Mesenchymal stem cell (in vitro differentiated cells and primary cell): ENCODE results near the gene DCAKD.
"Not testable (repeated sequence)": the region's sequence is repeated elsewhere in the genome, so short reads cannot be mapped to it uniquely, and the experiment has no call there.

Experiments
- DNase-seq: peaks from one replicate; pipeline ENCODE4 v3.0.0-alpha.2; 2013
- H2AFZ ChIP-seq: one replicate; pipeline ENCODE4 v1.6.1; 2013; ENCODE audit warnings: low read depth, mild to moderate bottlenecking, control low read depth, inconsistent platforms, low read length, moderate library complexity
- H2AK5ac ChIP-seq: 2 replicates; pipeline ENCODE4 v1.6.1; 2013; ENCODE audit warnings: low read length, moderate library complexity, mild to moderate bottlenecking, inconsistent platforms; ENCODE audit not compliant: severe bottlenecking
- H2BK120ac ChIP-seq: one replicate; pipeline ENCODE4 v1.6.1; 2013; ENCODE audit warnings: low read depth, mild to moderate bottlenecking, inconsistent platforms, low read length, moderate library complexity
- H2BK12ac ChIP-seq, 2 experiments: one replicate each; pipeline ENCODE4 v1.6.1; 2013; ENCODE audit warnings: inconsistent platforms in 2 of 2, low read length in 2 of 2, mild to moderate bottlenecking in 2 of 2, moderate library complexity in 2 of 2, control low read depth in 1 of 2
- H2BK15ac ChIP-seq: one replicate; pipeline ENCODE4 v1.6.1; 2013; ENCODE audit warnings: mild to moderate bottlenecking, low read depth, inconsistent platforms; ENCODE audit not compliant: poor library complexity, severe bottlenecking
- H2BK5ac ChIP-seq: 2 replicates; pipeline ENCODE4 v1.6.1; 2013; ENCODE audit warnings: low read depth, mild to moderate bottlenecking, low read length, control low read depth, inconsistent platforms; ENCODE audit not compliant: poor library complexity, severe bottlenecking
- H3K14ac ChIP-seq, 2 experiments: one replicate each; pipeline ENCODE4 v1.6.1; 2013; ENCODE audit warnings: inconsistent platforms in 2 of 2, low read length in 2 of 2, control low read depth in 1 of 2, mild to moderate bottlenecking in 1 of 2, moderate library complexity in 1 of 2
- H3K18ac ChIP-seq, 2 experiments: one replicate each; pipeline ENCODE4 v1.6.1; 2013; ENCODE audit warnings: inconsistent platforms in 2 of 2, low read length in 2 of 2, control low read depth in 1 of 2, low read depth in 1 of 2, mild to moderate bottlenecking in 1 of 2
- H3K23ac ChIP-seq, 2 experiments: one replicate each; pipeline ENCODE4 v1.6.1; 2013; ENCODE audit warnings: inconsistent platforms in 2 of 2, low read length in 2 of 2, mild to moderate bottlenecking in 2 of 2, moderate library complexity in 2 of 2, control low read depth in 1 of 2
- H3K27ac ChIP-seq: 2 replicates; pipeline ENCODE4 v1.5.1; 2013; ENCODE audit warnings: mild to moderate bottlenecking, moderate library complexity, low read length, control low read depth, inconsistent platforms; ENCODE audit not compliant: poor library complexity, severe bottlenecking
- H3K27me3 ChIP-seq, 2 experiments: 2 replicates each; pipeline versions ENCODE4 v1.6.1 to v1.7.0; 2013; ENCODE audit warnings: low read length in 2 of 2, mild to moderate bottlenecking in 2 of 2, moderate library complexity in 2 of 2, control low read depth in 1 of 2, inconsistent platforms in 1 of 2; ENCODE audit not compliant: control insufficient read depth in 1 of 2, insufficient read depth in 1 of 2
- H3K36me3 ChIP-seq, 2 experiments: 2 replicates each; pipeline versions ENCODE4 v1.6.1 to v1.7.0; 2013; ENCODE audit warnings: low read length in 2 of 2, control low read depth in 1 of 2, inconsistent platforms in 1 of 2, low read depth in 1 of 2, mild to moderate bottlenecking in 1 of 2; ENCODE audit not compliant: insufficient read depth in 2 of 2, control insufficient read depth in 1 of 2
- H3K4ac ChIP-seq, 2 experiments: one replicate each; pipeline ENCODE4 v1.6.1; 2013; ENCODE audit warnings: inconsistent platforms in 2 of 2, low read length in 2 of 2, mild to moderate bottlenecking in 2 of 2, moderate library complexity in 2 of 2, control low read depth in 1 of 2, low read depth in 1 of 2
- H3K4me1 ChIP-seq: 2 replicates; pipeline ENCODE4 v1.6.1; 2013; ENCODE audit warnings: low read depth, low read length, control low read depth; ENCODE audit not compliant: control insufficient read depth, insufficient read depth
- H3K4me2 ChIP-seq: 2 replicates; pipeline ENCODE4 v1.6.1; 2013; ENCODE audit warnings: low read length, mild to moderate bottlenecking, inconsistent platforms; ENCODE audit not compliant: poor library complexity, severe bottlenecking
- H3K4me3 ChIP-seq, 2 experiments: 2 replicates each; pipeline versions ENCODE4 v1.5.1 to v1.7.0; 2013; ENCODE audit warnings: low read length in 2 of 2, mild to moderate bottlenecking in 2 of 2, control low read depth in 1 of 2, low read depth in 1 of 2; ENCODE audit not compliant: insufficient read depth in 1 of 2
- H3K79me1 ChIP-seq: replicated peaks from 2 replicates; pipeline ENCODE4 v1.6.1; 2013; ENCODE audit warnings: mild to moderate bottlenecking, control low read depth, low read length, inconsistent platforms; ENCODE audit not compliant: poor library complexity, severe bottlenecking
- H3K9ac ChIP-seq: 2 replicates; pipeline ENCODE4 v1.7.0; 2013; ENCODE audit warnings: mild to moderate bottlenecking, low read length, moderate library complexity
- H3K9me3 ChIP-seq: 2 replicates; pipeline ENCODE4 v1.7.0; 2013; ENCODE audit warnings: mild to moderate bottlenecking, low read length; ENCODE audit not compliant: control insufficient read depth
- H4K8ac ChIP-seq: one replicate; pipeline ENCODE4 v1.6.1; 2013; ENCODE audit warnings: inconsistent platforms, mild to moderate bottlenecking, low read length, moderate library complexity
- H4K91ac ChIP-seq: one replicate; pipeline ENCODE4 v1.6.1; 2013; ENCODE audit warnings: mild to moderate bottlenecking, low read length, inconsistent platforms
- WGBS: methylation state at CpG from one replicate; pipeline ENCODE4 v1.1.7; 2013; ENCODE audit warnings: mixed read lengths; 5-methylcytosine and 5-hydroxymethylcytosine counted together

DCAKD gene

DNA sequence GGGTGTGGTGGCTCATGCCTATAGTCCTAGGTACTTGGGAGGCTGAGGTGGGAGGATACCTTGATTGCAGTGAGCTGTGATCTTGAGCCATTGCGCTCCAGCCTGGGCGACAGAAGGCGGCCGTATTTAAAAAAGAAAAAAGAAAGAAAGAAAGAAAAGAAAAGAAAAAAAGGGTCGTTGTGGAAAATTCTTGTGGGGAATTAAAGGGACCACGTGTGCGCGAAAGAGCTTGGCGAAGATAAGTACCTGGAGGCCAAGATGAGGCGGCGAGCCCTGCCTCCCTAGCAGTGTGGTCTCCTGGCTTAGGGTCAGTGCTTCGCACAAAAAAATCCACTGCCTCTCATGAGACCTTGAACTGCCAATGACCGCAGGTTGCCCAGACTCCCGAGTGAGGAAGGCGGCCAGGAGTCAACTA lies 9.0 kb upstream of the DCAKD start:
- H3K18ac ChIP-seq, result peak overlapping the region; percentile 56 to 93
- H3K4me1 ChIP-seq, result peaks cover 6% of the 10 kb centered on the region
- peaks cover 0 to 10% of the 10 kb centered on the region in 2 experiments for H3K36me3 ChIP-seq
- peak overlapping the region; percentile 80 for H3K4me2 ChIP-seq
- H3K14ac ChIP-seq, result peak overlapping the region in 1 of 2 experiments; percentile 72
- no peak for DNase-seq
- peak overlapping the region; percentile 49 to 95 for H3K4ac ChIP-seq
- H3K79me1 ChIP-seq, result peaks cover 13% of the 10 kb centered on the region
- WGBS, result 18% methylated on average over 15 of the region's 15 CpGs
- peak overlapping the region; percentile 78 for H4K8ac ChIP-seq
- H3K9ac ChIP-seq, result peak overlapping the region; percentile 98
- H3K4me3 ChIP-seq, result peak overlapping the region; percentile 79 to 96
- no peaks in the 10 kb centered on the region for H3K9me3 ChIP-seq
- H2BK5ac ChIP-seq, result no peak overlapping the region
- peak overlapping the region; percentile 52 for H2AK5ac ChIP-seq
- peak overlapping the region; percentile 70 for H3K27ac ChIP-seq
- no peak overlapping the region for H2BK12ac ChIP-seq
- no peak overlapping the region for H3K23ac ChIP-seq
- no peak overlapping the region for H2BK120ac ChIP-seq
- no peak overlapping the region for H4K91ac ChIP-seq
- peak overlapping the region; percentile 30 for H2AFZ ChIP-seq
- H3K27me3 ChIP-seq, result no peaks in the 10 kb centered on the region
- H2BK15ac ChIP-seq, result no peak overlapping the region

GRCh38 chr17:45052052-45052772 lies 780 bp upstream of the DCAKD start:
- peak overlapping the region; percentile 85 for H3K27ac ChIP-seq
- peak overlapping the region; percentile 79 to 81 for H3K18ac ChIP-seq
- H3K14ac ChIP-seq, result peak overlapping the region in 1 of 2 experiments; percentile 91
- H3K23ac ChIP-seq, result no peak overlapping the region
- H3K9ac ChIP-seq, result peak overlapping the region; percentile 92
- peak overlapping the region; percentile 77 for H3K4me2 ChIP-seq
- H3K9me3 ChIP-seq, result no peaks in the 10 kb centered on the region
- H4K8ac ChIP-seq, result peak overlapping the region; percentile 75
- no peak overlapping the region for H2BK5ac ChIP-seq
- peak; percentile 47 for DNase-seq
- WGBS, result 20% methylated on average over 20 of the region's 36 CpGs
- peak overlapping the region; percentile 75 to 84 for H3K4ac ChIP-seq
- peak overlapping the region; percentile 60 to 83 for H3K4me3 ChIP-seq
- no peaks in the 10 kb centered on the region for H3K36me3 ChIP-seq
- no peaks in the 10 kb centered on the region for H3K27me3 ChIP-seq
- H2AFZ ChIP-seq, result peak overlapping the region; percentile 63
- H3K4me1 ChIP-seq, result peaks cover 9% of the 10 kb centered on the region
- H2BK12ac ChIP-seq, result peak overlapping the region in 1 of 2 experiments; percentile 15
- H3K79me1 ChIP-seq, result peaks cover 14% of the 10 kb centered on the region
- H4K91ac ChIP-seq, result peak overlapping the region; percentile 94
- H2BK15ac ChIP-seq, result peak overlapping the region; percentile 52
- peak overlapping the region; percentile 73 for H2BK120ac ChIP-seq
- H2AK5ac ChIP-seq, result peak overlapping the region; percentile 7

DNA sequence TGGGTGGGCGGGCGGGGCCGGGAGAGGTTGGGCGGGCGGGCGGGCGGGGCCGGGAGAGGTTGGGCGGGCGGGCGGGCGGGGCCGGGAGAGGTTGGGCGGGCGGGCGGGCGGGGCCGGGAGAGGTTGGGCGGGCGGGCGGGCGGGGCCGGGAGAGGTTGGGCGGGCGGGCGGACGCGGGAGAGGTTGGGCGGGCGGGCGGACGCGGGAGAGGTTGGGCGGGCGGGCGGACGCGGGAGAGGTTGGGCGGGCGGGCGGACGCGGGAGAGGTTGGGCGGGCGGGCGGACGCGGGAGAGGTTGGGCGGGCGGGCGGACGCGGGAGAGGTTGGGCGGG lies 254 bp upstream of the DCAKD start:
- H3K4me2 ChIP-seq, H3K4me3 ChIP-seq, H4K8ac ChIP-seq, H2BK12ac ChIP-seq, H3K27me3 ChIP-seq, H4K91ac ChIP-seq, H3K14ac ChIP-seq, H3K4ac ChIP-seq, H3K9me3 ChIP-seq, H2AFZ ChIP-seq, H2AK5ac ChIP-seq, H2BK5ac ChIP-seq, H3K9ac ChIP-seq, H3K27ac ChIP-seq, H3K36me3 ChIP-seq, DNase-seq, H2BK120ac ChIP-seq, H3K23ac ChIP-seq, H3K18ac ChIP-seq, H2BK15ac ChIP-seq, H3K4me1 ChIP-seq: not testable (repeated sequence)
- WGBS, result no CpG with 5 or more reads among the region's 54 CpGs
- H3K79me1 ChIP-seq, result peaks cover 13% of the 10 kb centered on the region

DNA sequence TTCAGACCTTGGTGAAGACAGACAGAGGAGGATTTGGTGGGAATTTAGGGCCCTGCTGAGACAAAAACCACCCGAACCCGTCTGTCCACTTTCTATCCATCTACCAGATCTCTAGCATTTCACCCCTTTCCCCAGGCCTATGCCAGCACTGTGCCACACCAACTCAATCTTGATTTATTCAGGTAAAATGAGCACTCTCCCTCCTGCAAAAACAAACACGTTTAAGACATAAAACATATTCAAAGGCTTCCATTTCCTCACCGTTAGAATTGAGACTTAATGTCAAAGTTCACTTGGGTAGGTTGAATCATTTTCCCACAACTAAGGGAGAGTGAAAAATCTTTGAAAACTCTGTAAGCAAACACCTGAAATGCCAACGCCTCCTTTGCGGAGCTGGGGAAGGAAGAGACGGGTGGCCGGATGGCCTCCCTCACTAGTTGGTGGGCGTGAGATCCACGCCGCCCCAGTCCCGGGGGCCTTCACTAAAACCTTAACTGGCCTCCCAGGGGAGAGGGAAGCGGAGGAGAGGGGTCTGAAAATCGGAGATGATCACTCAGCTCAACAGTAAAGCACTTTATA lies 862 bp downstream of the DCAKD start:
- peak overlapping the region; percentile 96 for H3K9ac ChIP-seq
- H2BK5ac ChIP-seq, result no peak overlapping the region
- H2BK120ac ChIP-seq, result peak overlapping the region; percentile 71
- H3K4me1 ChIP-seq, result peaks cover 11% of the 10 kb centered on the region
- no peaks in the 10 kb centered on the region for H3K27me3 ChIP-seq
- peak; percentile 44 for DNase-seq
- peak overlapping the region; percentile 50 to 87 for H3K4me3 ChIP-seq
- H3K4me2 ChIP-seq, result peak overlapping the region; percentile 86
- peak overlapping the region; percentile 79 to 84 for H3K18ac ChIP-seq
- 5% methylated on average over 10 of the region's 14 CpGs for WGBS
- peaks cover 15% of the 10 kb centered on the region for H3K79me1 ChIP-seq
- peak overlapping the region; percentile 77 for H2BK15ac ChIP-seq
- no peak overlapping the region for H2AFZ ChIP-seq
- H3K14ac ChIP-seq, result peak overlapping the region in 1 of 2 experiments; percentile 55
- H3K23ac ChIP-seq, result no peak overlapping the region
- H4K91ac ChIP-seq, result no peak overlapping the region
- peak overlapping the region; percentile 69 for H2AK5ac ChIP-seq
- no peaks in the 10 kb centered on the region for H3K36me3 ChIP-seq
- peak overlapping the region; percentile 48 to 95 for H3K4ac ChIP-seq
- H3K9me3 ChIP-seq, result no peaks in the 10 kb centered on the region
- H2BK12ac ChIP-seq, result no peak overlapping the region
- H4K8ac ChIP-seq, result peak overlapping the region; percentile 90
- H3K27ac ChIP-seq, result peak overlapping the region; percentile 84
